ENCODE results near the gene IFT122.

DNA sequence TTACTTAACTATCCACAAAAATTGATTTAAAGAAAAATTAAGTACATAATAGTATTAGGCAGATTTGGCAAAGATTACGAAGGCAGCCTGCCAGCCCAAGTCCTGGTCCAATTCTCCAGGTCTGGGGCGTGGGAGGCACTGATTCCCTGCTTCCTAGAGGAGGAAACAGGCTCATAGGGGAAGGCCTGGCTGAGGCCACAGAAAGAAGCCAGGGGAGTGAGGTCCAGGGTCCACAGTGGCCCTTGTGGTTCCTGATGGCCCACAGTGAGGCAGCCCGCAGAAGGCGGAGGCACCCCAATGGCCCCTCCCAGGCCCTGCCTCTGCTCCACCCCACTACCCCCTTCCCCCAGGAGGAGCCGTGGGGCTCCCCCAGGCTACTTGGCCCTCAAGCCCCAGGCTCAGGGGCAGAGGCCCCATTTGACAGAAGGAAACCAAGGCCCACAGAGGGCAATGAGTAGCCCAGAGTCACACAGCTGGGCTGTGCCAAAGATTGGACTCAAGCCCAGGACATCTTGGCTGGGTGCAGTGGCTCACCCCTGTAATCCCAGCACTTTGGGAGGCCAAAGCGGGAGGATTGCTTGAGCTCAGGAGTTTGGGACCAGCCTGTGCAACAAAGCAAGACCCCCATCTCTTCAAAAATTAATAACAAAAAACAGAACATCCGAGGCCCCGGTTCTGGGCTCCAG is 124.0 kb downstream of the IFT122 start:
- TF ChIP-seq ZNF274 (IDR thresholded peaks at IDR 0.05; ENCODE audit: low read depth, low read length) = no peak
- TF ChIP-seq SUZ12 (IDR thresholded peaks at IDR 0.05; ENCODE audit: extremely low read depth, insufficient read depth, insufficient read length) = no peak
- no peak for TF ChIP-seq YY1 (IDR thresholded peaks at IDR 0.05; ENCODE audit: insufficient read depth, insufficient read length)

Measured in NT2/D1 (cell line).